Fibroblast of mammary gland (primary cell): Measurements from ENCODE around the gene DDX23.

Experiments
- DNase-seq: peaks from one replicate; pipeline ENCODE4 v3.0.0-alpha.2; 2010; ENCODE audit warnings: low read depth
- H3K4me3 ChIP-seq: 2 replicates; pipeline ENCODE4 v1.5.1; 2011; ENCODE audit warnings: low read depth, mild to moderate bottlenecking, low read length, moderate library complexity; ENCODE audit not compliant: control insufficient read depth
- TF ChIP-seq, protein P1 (sequence below): conservative IDR thresholded peaks from 2 replicates; pipeline ENCODE4 v1.5.1; 2011; ENCODE audit warnings: low read depth, low read length, inconsistent platforms; ENCODE audit not compliant: control insufficient read depth, insufficient read depth

The DDX23 gene

DNA sequence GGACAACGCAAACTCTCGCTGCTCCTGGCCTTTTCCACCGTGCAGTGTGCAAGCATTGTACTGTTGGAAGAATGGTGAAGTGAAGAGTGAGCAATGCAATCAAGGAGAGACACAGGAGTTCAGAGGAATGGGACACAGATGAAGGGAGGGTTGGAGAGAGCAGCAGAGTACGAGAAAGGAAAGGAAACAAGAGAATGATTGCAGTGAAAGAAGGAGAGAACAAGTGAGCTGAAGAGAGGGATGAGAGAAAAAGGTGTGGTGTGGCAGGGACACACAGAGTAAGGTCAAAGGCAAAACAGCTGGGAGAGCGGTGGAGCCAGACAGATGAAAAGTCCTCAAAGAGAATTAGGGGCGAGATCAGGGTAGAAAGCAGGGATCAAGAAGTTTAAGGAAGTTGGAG is 20.7 kb downstream of the DDX23 start:
- TF ChIP-seq, protein P1, sequence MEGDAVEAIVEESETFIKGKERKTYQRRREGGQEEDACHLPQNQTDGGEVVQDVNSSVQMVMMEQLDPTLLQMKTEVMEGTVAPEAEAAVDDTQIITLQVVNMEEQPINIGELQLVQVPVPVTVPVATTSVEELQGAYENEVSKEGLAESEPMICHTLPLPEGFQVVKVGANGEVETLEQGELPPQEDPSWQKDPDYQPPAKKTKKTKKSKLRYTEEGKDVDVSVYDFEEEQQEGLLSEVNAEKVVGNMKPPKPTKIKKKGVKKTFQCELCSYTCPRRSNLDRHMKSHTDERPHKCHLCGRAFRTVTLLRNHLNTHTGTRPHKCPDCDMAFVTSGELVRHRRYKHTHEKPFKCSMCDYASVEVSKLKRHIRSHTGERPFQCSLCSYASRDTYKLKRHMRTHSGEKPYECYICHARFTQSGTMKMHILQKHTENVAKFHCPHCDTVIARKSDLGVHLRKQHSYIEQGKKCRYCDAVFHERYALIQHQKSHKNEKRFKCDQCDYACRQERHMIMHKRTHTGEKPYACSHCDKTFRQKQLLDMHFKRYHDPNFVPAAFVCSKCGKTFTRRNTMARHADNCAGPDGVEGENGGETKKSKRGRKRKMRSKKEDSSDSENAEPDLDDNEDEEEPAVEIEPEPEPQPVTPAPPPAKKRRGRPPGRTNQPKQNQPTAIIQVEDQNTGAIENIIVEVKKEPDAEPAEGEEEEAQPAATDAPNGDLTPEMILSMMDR: no peak
- no peak overlapping the region for H3K4me3 ChIP-seq
- no peak for DNase-seq

DNA sequence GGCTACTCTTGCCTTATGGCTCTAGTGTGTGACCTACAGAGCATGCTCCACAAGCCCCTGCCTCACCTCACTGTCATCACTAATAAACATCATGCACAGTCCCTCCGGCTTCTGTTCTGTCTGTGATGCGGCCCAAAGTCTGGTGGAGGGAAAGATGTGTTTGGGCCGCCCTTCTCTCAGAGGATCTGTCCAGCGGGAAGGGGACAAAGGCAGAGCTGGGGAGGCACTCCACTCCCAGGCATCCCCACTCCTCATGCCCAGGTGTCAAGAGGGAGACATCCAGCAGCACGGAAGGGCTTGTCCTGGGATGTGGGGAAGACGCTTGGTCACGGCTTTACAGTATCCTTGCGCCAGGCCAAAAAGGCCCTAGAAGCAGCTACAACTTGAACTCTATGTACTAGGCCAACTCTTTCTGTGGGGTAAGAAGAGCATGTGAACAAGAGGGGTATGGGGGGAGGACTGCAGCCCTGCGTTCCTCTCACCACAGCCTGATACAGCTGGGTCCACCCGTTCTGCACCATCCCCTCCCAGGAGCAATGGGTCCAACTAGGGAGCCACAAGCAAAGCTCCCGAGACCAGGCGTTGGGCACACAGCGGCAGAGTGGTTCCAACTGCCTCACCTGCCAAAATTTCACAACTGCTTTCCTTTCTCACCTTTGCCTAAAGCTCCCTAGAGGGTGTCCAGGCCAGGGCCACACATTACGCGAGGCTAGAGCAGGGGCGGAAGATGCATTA is 23.0 kb downstream of the DDX23 start:
- TF ChIP-seq, protein P1: no peak

DNA sequence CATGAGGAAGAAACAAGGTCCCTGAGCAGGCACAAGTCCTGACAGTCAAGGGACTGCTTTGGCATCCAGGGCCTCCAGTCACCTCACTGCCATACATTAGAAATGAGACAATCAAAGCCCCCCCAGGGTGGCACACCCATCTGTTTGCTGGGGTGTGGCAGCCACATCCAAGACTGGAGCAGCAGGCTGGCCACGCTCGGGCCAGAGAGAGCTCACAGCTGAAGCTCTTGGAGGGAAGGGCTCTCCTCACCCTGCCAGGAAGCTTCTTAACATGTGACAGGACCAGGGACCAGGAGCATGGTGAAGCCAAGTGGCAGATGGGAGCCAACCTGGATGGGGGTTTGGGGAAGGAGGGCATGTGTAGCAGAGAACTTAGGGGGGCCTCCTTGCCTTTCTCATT is 23.7 kb downstream of the DDX23 start:
- TF ChIP-seq, protein P1: no peak
- DNase-seq: no peak

More for the DNA sequence above, 23.0 kb downstream of the DDX23 start:
- no peak overlapping the region for H3K4me3 ChIP-seq
- DNase-seq: no peak

DNA sequence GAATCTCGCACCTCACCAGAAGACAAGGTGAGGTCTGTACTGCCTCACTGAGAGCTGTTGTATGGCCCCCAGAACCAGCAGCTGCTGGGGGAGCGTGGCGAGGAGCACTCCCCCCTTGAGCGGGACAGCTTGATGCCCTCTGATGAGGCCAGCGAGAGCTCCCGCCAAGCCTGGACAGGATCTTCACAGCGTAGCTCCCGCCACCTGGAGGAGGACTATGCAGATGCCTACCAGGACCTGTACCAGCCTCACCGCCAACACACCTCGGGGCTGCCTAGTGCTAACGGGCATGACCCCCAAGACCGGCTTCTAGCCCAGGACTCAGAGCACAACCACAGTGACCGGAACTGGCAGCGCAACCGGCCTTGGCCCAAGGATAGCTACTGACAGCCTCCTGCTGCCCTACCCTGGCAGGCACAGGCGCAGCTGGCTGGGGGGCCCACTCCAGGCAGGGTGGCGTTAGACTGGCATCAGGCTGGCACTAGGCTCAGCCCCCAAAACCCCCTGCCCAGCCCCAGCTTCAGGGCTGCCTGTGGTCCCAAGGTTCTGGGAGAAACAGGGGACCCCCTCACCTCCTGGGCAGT is 24.4 kb downstream of the DDX23 start:
- TF ChIP-seq, protein P1: no peak
- DNase-seq: no peak
- no peak overlapping the region for H3K4me3 ChIP-seq

More for the DNA sequence above, 23.7 kb downstream of the DDX23 start:
- no peak overlapping the region for H3K4me3 ChIP-seq

DNA sequence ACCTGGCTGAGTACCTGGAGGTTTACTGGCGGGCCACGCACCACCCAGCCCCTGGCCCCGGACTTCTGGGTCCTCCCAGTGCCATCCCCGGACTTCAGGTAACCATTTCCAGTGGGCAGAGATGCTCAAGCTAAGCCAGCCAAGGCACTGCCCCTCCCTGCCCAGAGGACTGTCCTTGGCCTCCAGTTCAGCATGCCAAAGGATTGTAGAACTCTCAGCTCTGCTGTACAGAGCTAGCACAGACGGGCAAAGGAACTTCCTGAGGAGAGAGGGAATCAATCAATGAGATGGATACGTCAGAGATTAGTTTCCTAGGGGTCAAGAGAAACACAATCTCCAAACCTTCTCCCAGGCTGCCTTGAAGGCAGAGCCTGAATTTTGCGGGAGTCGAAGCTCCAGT is 24.9 kb downstream of the DDX23 start:
- TF ChIP-seq, protein P1: no peak
- H3K4me3 ChIP-seq: no peak overlapping the region
- DNase-seq: no peak

DNA sequence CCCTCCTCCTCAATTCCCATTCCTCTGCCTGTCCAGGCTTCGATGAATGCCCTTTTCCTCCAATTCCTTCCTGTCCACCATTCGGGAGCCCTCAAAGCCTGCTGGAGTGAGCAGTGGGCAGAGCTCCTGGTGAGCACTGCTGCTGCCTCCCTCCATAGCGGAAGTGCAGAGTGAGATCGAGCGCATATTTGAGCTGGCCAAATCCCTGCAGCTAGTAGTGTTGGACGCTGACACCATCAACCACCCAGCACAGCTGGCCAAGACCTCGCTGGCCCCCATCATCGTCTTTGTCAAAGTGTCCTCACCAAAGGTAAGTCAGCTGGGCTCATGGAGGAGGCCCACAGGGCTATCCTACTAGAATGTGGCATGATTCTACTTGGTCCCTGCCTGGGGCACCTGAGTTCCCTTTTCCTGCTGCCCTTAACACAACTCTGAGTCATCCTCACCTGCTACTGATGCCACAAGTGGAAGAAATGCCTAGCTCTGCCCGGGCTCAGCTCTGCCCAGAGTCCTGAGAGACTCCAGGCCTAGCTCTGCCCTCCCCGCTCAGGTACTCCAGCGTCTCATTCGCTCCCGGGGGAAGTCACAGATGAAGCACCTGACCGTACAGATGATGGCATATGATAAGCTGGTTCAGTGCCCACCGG is 25.6 kb downstream of the DDX23 start:
- DNase-seq: no peak
- TF ChIP-seq, protein P1: no peak
- H3K4me3 ChIP-seq: no peak overlapping the region
